IMR-90 (cell line): ENCODE measurements around the gene PRSS33.

ENCODE experiments used
- CTCF ChIP-seq: conservative IDR thresholded peaks from 2 replicates; pipeline ENCODE4 v1.5.1; 2012; ENCODE audit warnings: mild to moderate bottlenecking, low read depth, low read length, improper control_type of control experiment
- MXI1 ChIP-seq: IDR thresholded peaks from 2 replicates; pipeline ENCODE4 v1.6.1; 2012; ENCODE audit warnings: low read depth, mild to moderate bottlenecking, low read length, moderate library complexity, borderline replicate concordance

GRCh38 chr16:2762711-2763110, 24.6 kb downstream of the PRSS33 start:
- TF ChIP-seq CTCF (no peak), MXI1 (no peak)
